Skeletal muscle satellite cell (primary cell): ENCODE data around the gene PLCB1.

ENCODE experiments used
- H3K27me3 ChIP-seq: 2 replicates; pipeline ENCODE4 v1.7.0; 2013; ENCODE audit warnings: low read length; ENCODE audit not compliant: control insufficient read depth, insufficient read depth
- H3K36me3 ChIP-seq: 2 replicates; pipeline ENCODE4 v1.7.0; 2013; ENCODE audit warnings: mild to moderate bottlenecking, control low read depth, low read length; ENCODE audit not compliant: insufficient read depth
- H3K4me1 ChIP-seq: 2 replicates; pipeline ENCODE4 v1.7.0; 2013; ENCODE audit warnings: low read length; ENCODE audit not compliant: control insufficient read depth, insufficient read depth
- H3K4me2 ChIP-seq: 2 replicates; pipeline ENCODE4 v1.7.0; 2013; ENCODE audit warnings: mild to moderate bottlenecking, low read length
- H3K4me3 ChIP-seq: 2 replicates; pipeline ENCODE4 v1.7.0; 2013; ENCODE audit warnings: low read length
- H3K9ac ChIP-seq: 2 replicates; pipeline ENCODE4 v1.7.0; 2013; ENCODE audit warnings: mild to moderate bottlenecking, low read depth, low read length, moderate library complexity
- H3K9me3 ChIP-seq: replicated peaks from 2 replicates; pipeline ENCODE4 v1.7.0; 2013; ENCODE audit warnings: mild to moderate bottlenecking, control low read depth, low read length

PLCB1 gene

GRCh38 chr20:8532169-8532568, 400.1 kb downstream of the PLCB1 start:
- H3K4me2 ChIP-seq: no peak overlapping the region
- H3K4me3 ChIP-seq: no peak overlapping the region
- H3K36me3 ChIP-seq: no peaks in the 10 kb centered on the region
- no peaks in the 10 kb centered on the region for H3K9me3 ChIP-seq
- H3K9ac ChIP-seq: no peak overlapping the region
- H3K27me3 ChIP-seq: no peaks in the 10 kb centered on the region
- peaks cover 19% of the 10 kb centered on the region for H3K4me1 ChIP-seq

- no peak overlapping the region for H3K9ac ChIP-seq
- no peak overlapping the region for H3K4me3 ChIP-seq
- H3K4me2 ChIP-seq: no peak overlapping the region
- H3K4me1 ChIP-seq: peaks cover 10% of the 10 kb centered on the region
- no peaks in the 10 kb centered on the region for H3K27me3 ChIP-seq
- no peaks in the 10 kb centered on the region for H3K9me3 ChIP-seq
- H3K36me3 ChIP-seq: no peaks in the 10 kb centered on the region
These were observed 402.5 kb downstream of the PLCB1 start for GRCh38 chr20:8534368-8535160.

- no peaks in the 10 kb centered on the region for H3K36me3 ChIP-seq
- no peaks in the 10 kb centered on the region for H3K27me3 ChIP-seq
- no peaks in the 10 kb centered on the region for H3K9me3 ChIP-seq
- H3K4me1 ChIP-seq: no peaks in the 10 kb centered on the region
- no peak overlapping the region for H3K4me3 ChIP-seq
- H3K4me2 ChIP-seq: no peak overlapping the region
- no peak overlapping the region for H3K9ac ChIP-seq
These were observed 403.6 kb downstream of the PLCB1 start for GRCh38 chr20:8535403-8536261.

- Histone ChIP-seq H3K36me3 (no peaks in the 10 kb centered on the region), H3K4me3 (no peak overlapping the region), H3K4me2 (no peak overlapping the region), H3K9me3 (no peaks in the 10 kb centered on the region), H3K27me3 (no peaks in the 10 kb centered on the region), H3K9ac (no peak overlapping the region), H3K4me1 (no peaks in the 10 kb centered on the region)
These were observed 404.2 kb downstream of the PLCB1 start for GRCh38 chr20:8536262-8536618.

- H3K4me1 ChIP-seq: no peaks in the 10 kb centered on the region
- H3K27me3 ChIP-seq: no peaks in the 10 kb centered on the region
- H3K4me3 ChIP-seq: no peak overlapping the region
- no peaks in the 10 kb centered on the region for H3K36me3 ChIP-seq
- no peak overlapping the region for H3K4me2 ChIP-seq
- no peaks in the 10 kb centered on the region for H3K9me3 ChIP-seq
- H3K9ac ChIP-seq: no peak overlapping the region
These were observed 408.4 kb downstream of the PLCB1 start for GRCh38 chr20:8540466-8540865.

GRCh38 chr20:8542110-8542486, 410.0 kb downstream of the PLCB1 start:
- no peak overlapping the region for H3K4me2 ChIP-seq
- H3K4me1 ChIP-seq: no peaks in the 10 kb centered on the region
- H3K36me3 ChIP-seq: no peaks in the 10 kb centered on the region
- H3K27me3 ChIP-seq: no peaks in the 10 kb centered on the region
- H3K9ac ChIP-seq: no peak overlapping the region
- no peak overlapping the region for H3K4me3 ChIP-seq
- no peaks in the 10 kb centered on the region for H3K9me3 ChIP-seq

GRCh38 chr20:8545212-8545611, 413.1 kb downstream of the PLCB1 start:
- H3K9ac ChIP-seq: no peak overlapping the region

GRCh38 chr20:8547035-8547650, 415.1 kb downstream of the PLCB1 start:
- H3K4me2 ChIP-seq: no peak overlapping the region
- no peaks in the 10 kb centered on the region for H3K9me3 ChIP-seq
- no peak overlapping the region for H3K9ac ChIP-seq
- H3K4me1 ChIP-seq: no peaks in the 10 kb centered on the region
- H3K36me3 ChIP-seq: no peaks in the 10 kb centered on the region
- no peak overlapping the region for H3K4me3 ChIP-seq
- H3K27me3 ChIP-seq: no peaks in the 10 kb centered on the region

More at GRCh38 chr20:8545212-8545611, 413.1 kb downstream of the PLCB1 start:
- no peak overlapping the region for H3K4me3 ChIP-seq
- H3K9me3 ChIP-seq: no peaks in the 10 kb centered on the region
- no peak overlapping the region for H3K4me2 ChIP-seq
- no peaks in the 10 kb centered on the region for H3K4me1 ChIP-seq
- no peaks in the 10 kb centered on the region for H3K27me3 ChIP-seq
- no peaks in the 10 kb centered on the region for H3K36me3 ChIP-seq

GRCh38 chr20:8547968-8548588, 416.0 kb downstream of the PLCB1 start:
- Histone ChIP-seq H3K4me1 (no peaks in the 10 kb centered on the region), H3K4me3 (no peak overlapping the region), H3K27me3 (no peaks in the 10 kb centered on the region), H3K9me3 (no peaks in the 10 kb centered on the region), H3K4me2 (no peak overlapping the region), H3K9ac (no peak overlapping the region), H3K36me3 (no peaks in the 10 kb centered on the region)

GRCh38 chr20:8549192-8549591, 417.1 kb downstream of the PLCB1 start:
- Histone ChIP-seq H3K9me3 (no peaks in the 10 kb centered on the region), H3K9ac (no peak overlapping the region), H3K27me3 (no peaks in the 10 kb centered on the region), H3K4me2 (no peak overlapping the region), H3K36me3 (no peaks in the 10 kb centered on the region), H3K4me3 (no peak overlapping the region), H3K4me1 (no peaks in the 10 kb centered on the region)

GRCh38 chr20:8557711-8558110, 425.6 kb downstream of the PLCB1 start:
- Histone ChIP-seq H3K9ac (no peak overlapping the region), H3K9me3 (no peaks in the 10 kb centered on the region), H3K4me3 (no peak overlapping the region), H3K27me3 (no peaks in the 10 kb centered on the region), H3K4me1 (peaks cover 5% of the 10 kb centered on the region), H3K36me3 (no peaks in the 10 kb centered on the region), H3K4me2 (peak overlapping the region; percentile 17)
